CD14-positive monocyte (primary cell): ENCODE results near the gene THAP7. TPM values are rescaled to one million over a fixed set of nuclear protein-coding genes. Genes with fewer than 3 reads are reported as not detected.

Experiments
- DNase-seq, 3 donors: peaks; one replicate each; pipeline ENCODE4 v3.0.0-alpha.2; 2011 to 2022
- H2AFZ ChIP-seq: 2 replicates; pipeline ENCODE4 v1.6.0; 2012; ENCODE audit warnings: mild to moderate bottlenecking, low read depth, low read length, inconsistent platforms; ENCODE audit not compliant: insufficient read depth, poor library complexity, severe bottlenecking
- H3K27ac ChIP-seq, 2 donors: 1 replicate in 1 of 2; 2 replicates in 1 of 2; pipeline ENCODE4 v1.5.1; 2012 to 2013; ENCODE audit warnings: low read length in 2 of 2, control low read depth in 1 of 2, inconsistent platforms in 1 of 2, low read depth in 1 of 2, mild to moderate bottlenecking in 1 of 2
- H3K27me3 ChIP-seq, 2 donors: one replicate each; pipeline versions ENCODE4 v1.6.0 to v1.6.1; 2011 to 2013; ENCODE audit warnings: low read length in 2 of 2; ENCODE audit not compliant: control insufficient read depth in 2 of 2, insufficient read depth in 2 of 2
- H3K36me3 ChIP-seq, 2 donors: replicated peaks in 1 of 2; 1 replicate in 1 of 2; 2 replicates in 1 of 2; pipeline versions ENCODE4 v1.5.1 to v1.6.1; 2012 to 2013; ENCODE audit warnings: low read length in 2 of 2, control low read depth in 1 of 2, inconsistent platforms in 1 of 2, mild to moderate bottlenecking in 1 of 2; ENCODE audit not compliant: insufficient read depth in 2 of 2, control insufficient read depth in 1 of 2
- H3K4me1 ChIP-seq, 2 donors: 1 replicate in 1 of 2; 2 replicates in 1 of 2; pipeline versions ENCODE4 v1.5.1 to v1.6.1; 2012 to 2013; ENCODE audit warnings: low read length in 2 of 2, control low read depth in 1 of 2, inconsistent platforms in 1 of 2, mild to moderate bottlenecking in 1 of 2, moderate library complexity in 1 of 2; ENCODE audit not compliant: insufficient read depth in 2 of 2, control insufficient read depth in 1 of 2
- H3K4me2 ChIP-seq: replicated peaks from 2 replicates; pipeline ENCODE3; 2012; ENCODE audit warnings: low read length, moderate library complexity, mild to moderate bottlenecking; ENCODE audit not compliant: poor library complexity, severe bottlenecking; ENCODE audit errors: extremely low read depth
- H3K4me3 ChIP-seq, 3 experiments: fragments of 200-600 bp in 1 of 3; sonication (generic) in 1 of 3; replicated peaks in 1 of 3; 1 replicate in 2 of 3; 2 replicates in 1 of 3; pipeline ENCODE4 v1.5.1; 2011 to 2013; ENCODE audit warnings: low read length in 3 of 3, mild to moderate bottlenecking in 3 of 3, control low read depth in 2 of 3, low read depth in 2 of 3, inconsistent platforms in 1 of 3, moderate library complexity in 1 of 3
- H3K79me2 ChIP-seq: 2 replicates; pipeline ENCODE4 v1.6.0; 2012; ENCODE audit warnings: mild to moderate bottlenecking, control low read depth, inconsistent platforms, low read length, moderate library complexity; ENCODE audit not compliant: insufficient read depth
- H3K9ac ChIP-seq: 2 replicates; pipeline ENCODE4 v1.6.0; 2017; ENCODE audit warnings: low read length, mild to moderate bottlenecking; ENCODE audit not compliant: insufficient read depth, poor library complexity, severe bottlenecking
- H3K9me3 ChIP-seq, 2 donors: replicated peaks in 1 of 2; 1 replicate in 1 of 2; 2 replicates in 1 of 2; pipeline versions ENCODE4 v1.5.1 to v1.6.1; 2012 to 2013; ENCODE audit warnings: low read length in 2 of 2, control low read depth in 1 of 2; ENCODE audit not compliant: control insufficient read depth in 1 of 2, insufficient read depth in 1 of 2
- H4K20me1 ChIP-seq: 2 replicates; pipeline ENCODE4 v1.6.0; 2012; ENCODE audit warnings: mild to moderate bottlenecking, low read length, control low read depth, moderate library complexity; ENCODE audit not compliant: insufficient read depth
- H3K27ac Mint-ChIP-seq, 7 donors: one replicate each; pipeline ENCODE4 v1.8.0; 2020; ENCODE audit warnings: mild to moderate bottlenecking in 7 of 7, mixed read lengths in 7 of 7, moderate library complexity in 6 of 7, inconsistent platforms in 2 of 7
- H3K27me3 Mint-ChIP-seq, 3 donors: one replicate each; pipeline ENCODE4 v1.8.0; 2021 to 2022; ENCODE audit warnings: low read depth in 3 of 3, mild to moderate bottlenecking in 3 of 3, mixed read lengths in 3 of 3, moderate library complexity in 3 of 3, inconsistent platforms in 1 of 3
- H3K36me3 Mint-ChIP-seq, 2 donors: one replicate each; pipeline ENCODE4 v1.8.0; 2020; ENCODE audit warnings: mixed read lengths in 2 of 2, inconsistent platforms in 1 of 2, mild to moderate bottlenecking in 1 of 2
- H3K4me1 Mint-ChIP-seq: one replicate; pipeline ENCODE4 v1.8.0; 2020; ENCODE audit warnings: mild to moderate bottlenecking, mixed read lengths
- H3K4me3 Mint-ChIP-seq, 2 donors: one replicate each; pipeline ENCODE4 v1.8.0; 2020; ENCODE audit warnings: mild to moderate bottlenecking in 2 of 2, mixed read lengths in 2 of 2, moderate library complexity in 1 of 2
- H3K9me3 Mint-ChIP-seq, 7 donors: one replicate each; pipeline ENCODE4 v1.8.0; 2020 to 2022; ENCODE audit warnings: mixed read lengths in 7 of 7, mild to moderate bottlenecking in 6 of 7, moderate library complexity in 6 of 7, inconsistent platforms in 2 of 7
- CTCF ChIP-seq: fragments of 200-600 bp; IDR thresholded peaks from one replicate; pipeline ENCODE4 v1.8.0; 2022; ENCODE audit warnings: antibody characterized with exemption, mild to moderate bottlenecking
- WGBS: methylation state at CpG from one replicate; pipeline ENCODE4 v1.1.5; 2013; ENCODE audit warnings: missing lambda C conversion rate; ENCODE audit not compliant: insufficient coverage; 5-methylcytosine and 5-hydroxymethylcytosine counted together
- intact Hi-C, 2 donors: fragments of 100-400 bp; cut with micrococcal nuclease; formaldehyde crosslinking; loops; one replicate each; pipeline versions ENCODE4 v1.15.0 to v1.15.1; 2023
- polyA plus RNA-seq, 3 donors: library from polyadenylated mRNA; depleted of rRNA in 1 of 3; unstranded in 2 of 3; stranded (reverse) in 1 of 3; fragments of 300-500 nt in 2 of 3; fragments of >200 nt in 1 of 3; fragmentation: Illumina TruSeq in 2 of 3; gene quantifications; 1 replicate in 2 of 3; 2 replicates in 1 of 3; pipeline ENCODE4 v1.2.3, GENCODE V29; 2012 to 2021

The THAP7 gene
- polyA plus RNA-seq, 3 donors = 18.4 to 22.9 (median 19.8) TPM

DNA sequence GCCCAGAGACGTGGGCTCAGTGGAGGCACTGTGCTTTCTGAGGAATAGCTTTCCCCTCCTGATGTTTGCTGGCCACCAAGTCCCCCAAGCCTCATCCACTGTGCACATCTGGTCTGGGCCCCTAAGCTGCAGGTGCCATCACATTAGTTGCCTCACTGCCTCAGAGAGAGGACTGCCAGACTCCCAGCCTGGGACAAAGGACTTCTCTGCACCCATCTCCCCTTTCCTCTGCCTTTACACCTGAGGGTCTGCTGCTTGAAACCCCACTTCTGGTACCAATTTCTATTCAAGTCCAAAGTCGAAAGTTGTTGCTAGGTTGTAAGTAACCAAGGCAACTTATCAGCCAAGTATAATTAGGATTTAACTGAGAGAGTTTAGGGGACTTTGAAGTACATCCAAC is 23.5 kb downstream of the THAP7 start:
- H3K4me1 ChIP-seq = peaks cover 34 to 47% of the 10 kb centered on the region in 2 donors
- Mint-ChIP-seq H3K27ac (no peak overlapping the region), H3K4me1 (peaks cover 37% of the 10 kb centered on the region), H3K36me3 (peaks cover 14 to 15% of the 10 kb centered on the region in 2 donors), H3K27me3 (peaks cover 8 to 11% (median 10%) of the 10 kb centered on the region in 3 donors), H3K9me3 (peaks cover 10 to 19% (median 14%) of the 10 kb centered on the region in 7 donors), H3K4me3 (no peak overlapping the region)
- H4K20me1 ChIP-seq = no peaks in the 10 kb centered on the region
- H3K36me3 ChIP-seq = no peaks in the 10 kb centered on the region
- H3K9ac ChIP-seq = no peak overlapping the region
- peaks cover 9 to 10% of the 10 kb centered on the region in 2 donors for H3K9me3 ChIP-seq
- peaks cover 15% of the 10 kb centered on the region for H3K79me2 ChIP-seq
- H3K4me3 ChIP-seq = no peak overlapping the region
- DNase-seq = no peak
- H3K4me2 ChIP-seq = no peak overlapping the region
- H3K27me3 ChIP-seq = peaks cover 0 to 3% of the 10 kb centered on the region in 2 donors
- 100% methylated on average over 1 of the region's 2 CpGs for WGBS
- TF ChIP-seq CTCF = no peak
- intact Hi-C loops = no loop called here
- H2AFZ ChIP-seq = no peak overlapping the region
- no peak overlapping the region for H3K27ac ChIP-seq

GRCh38 chr22:20977516-20978170 is 24.3 kb downstream of the THAP7 start:
- peaks cover 34% of the 10 kb centered on the region for H3K4me1 Mint-ChIP-seq
- H3K9me3 ChIP-seq = peaks cover 9 to 10% of the 10 kb centered on the region in 2 donors
- H3K27me3 Mint-ChIP-seq = peaks cover 8 to 11% (median 10%) of the 10 kb centered on the region in 3 donors
- no peaks in the 10 kb centered on the region for H4K20me1 ChIP-seq
- H3K9ac ChIP-seq = no peak overlapping the region
- no peak overlapping the region for H3K27ac Mint-ChIP-seq
- H3K4me3 Mint-ChIP-seq = no peak overlapping the region
- no peak overlapping the region for H3K27ac ChIP-seq
- no peak for DNase-seq
- TF ChIP-seq CTCF = no peak
- H3K36me3 ChIP-seq = no peaks in the 10 kb centered on the region
- peaks cover 10 to 19% (median 14%) of the 10 kb centered on the region in 7 donors for H3K9me3 Mint-ChIP-seq
- intact Hi-C loops = no loop called here
- H3K4me1 ChIP-seq = peaks cover 34 to 47% of the 10 kb centered on the region in 2 donors
- H3K4me3 ChIP-seq = no peak overlapping the region
- no peak overlapping the region for H3K4me2 ChIP-seq
- H3K27me3 ChIP-seq = peaks cover 0 to 3% of the 10 kb centered on the region in 2 donors
- peaks cover 7% of the 10 kb centered on the region for H3K79me2 ChIP-seq
- 86% methylated on average over 11 of the region's 17 CpGs for WGBS
- H3K36me3 Mint-ChIP-seq = peaks cover 14 to 15% of the 10 kb centered on the region in 2 donors
- H2AFZ ChIP-seq = no peak overlapping the region
